ENCODE results near the gene DARS1.
"Not testable (repeated sequence)": the region's sequence is repeated elsewhere in the genome, so short reads cannot be mapped to it uniquely, and the experiment has no call there.

DARS1 gene

DNA sequence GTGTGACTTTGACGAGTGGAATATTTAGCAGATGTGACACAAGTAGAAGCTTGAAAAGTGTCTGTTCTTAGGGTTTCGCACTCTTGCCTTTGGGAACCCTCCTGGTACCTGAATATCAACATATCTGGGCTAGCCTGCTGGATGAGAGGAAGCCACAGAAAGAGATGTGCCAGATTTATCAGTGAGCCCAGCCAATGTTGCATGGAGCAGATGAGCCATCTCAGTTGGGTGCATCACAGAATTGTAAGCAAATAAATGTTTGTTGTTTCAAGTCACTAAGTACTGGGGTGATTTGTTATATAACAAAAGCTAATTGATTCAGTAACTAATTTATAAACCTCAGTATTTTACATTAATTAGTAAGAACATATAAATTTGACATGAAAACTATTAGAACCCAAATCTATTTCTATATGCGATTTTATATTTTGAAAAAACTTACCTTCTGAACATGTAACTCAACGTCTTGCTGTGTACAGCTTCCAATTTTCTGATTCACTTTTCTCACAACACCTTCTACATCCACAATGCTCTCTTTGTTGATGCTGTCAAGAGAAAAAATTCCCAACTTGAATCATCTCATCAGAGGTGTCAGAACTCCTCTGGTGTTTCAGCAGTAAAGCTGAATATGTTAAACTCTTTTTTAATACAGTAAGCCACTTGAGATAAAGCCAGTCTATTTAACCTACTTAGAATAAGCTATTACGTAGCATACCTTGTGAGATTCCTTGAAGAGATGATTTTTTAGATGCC is 42.3 kb downstream of the DARS1 start:
- DNase-seq (ENCODE audit: low read depth), result no peak

DNA sequence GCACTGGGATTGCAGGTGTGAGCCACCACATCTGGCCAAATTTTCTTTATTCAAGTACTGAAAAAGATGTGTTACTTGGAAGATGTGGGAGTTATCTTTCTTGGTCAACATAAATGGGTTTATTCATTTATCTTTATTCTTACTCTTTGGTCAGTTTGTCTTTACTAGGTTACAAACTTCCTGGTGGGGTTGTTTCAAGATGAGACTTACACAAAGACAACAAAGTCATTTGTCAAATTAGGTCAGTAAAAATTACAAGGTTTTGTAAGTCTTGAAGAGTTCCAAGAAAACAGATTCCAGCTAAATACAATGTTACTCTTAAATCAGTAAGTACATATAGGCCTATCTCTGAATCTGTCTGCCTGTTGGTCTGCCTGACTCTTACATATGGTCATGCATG is 48.9 kb downstream of the DARS1 start:
- no peak for DNase-seq (ENCODE audit: low read depth)

DNA sequence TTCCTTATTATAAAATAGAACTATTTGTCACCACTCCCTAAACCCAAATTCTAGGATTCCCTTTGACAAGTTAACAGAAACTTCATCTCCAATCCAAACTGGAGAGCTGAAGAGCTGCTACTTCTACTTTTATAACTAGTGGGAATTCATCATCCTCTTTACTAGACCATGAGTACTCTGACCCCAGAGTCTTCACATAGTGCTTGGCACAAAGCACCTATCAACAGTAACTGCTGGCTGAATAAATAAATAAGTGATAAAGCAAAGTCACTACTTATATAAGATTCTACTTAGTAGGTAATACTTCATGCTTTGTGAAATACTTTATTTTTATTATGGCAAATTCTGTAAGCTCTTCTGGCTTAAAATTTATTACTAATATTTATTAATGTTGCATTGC is 49.5 kb downstream of the DARS1 start:
- DNase-seq (ENCODE audit: low read depth), result no peak

DNA sequence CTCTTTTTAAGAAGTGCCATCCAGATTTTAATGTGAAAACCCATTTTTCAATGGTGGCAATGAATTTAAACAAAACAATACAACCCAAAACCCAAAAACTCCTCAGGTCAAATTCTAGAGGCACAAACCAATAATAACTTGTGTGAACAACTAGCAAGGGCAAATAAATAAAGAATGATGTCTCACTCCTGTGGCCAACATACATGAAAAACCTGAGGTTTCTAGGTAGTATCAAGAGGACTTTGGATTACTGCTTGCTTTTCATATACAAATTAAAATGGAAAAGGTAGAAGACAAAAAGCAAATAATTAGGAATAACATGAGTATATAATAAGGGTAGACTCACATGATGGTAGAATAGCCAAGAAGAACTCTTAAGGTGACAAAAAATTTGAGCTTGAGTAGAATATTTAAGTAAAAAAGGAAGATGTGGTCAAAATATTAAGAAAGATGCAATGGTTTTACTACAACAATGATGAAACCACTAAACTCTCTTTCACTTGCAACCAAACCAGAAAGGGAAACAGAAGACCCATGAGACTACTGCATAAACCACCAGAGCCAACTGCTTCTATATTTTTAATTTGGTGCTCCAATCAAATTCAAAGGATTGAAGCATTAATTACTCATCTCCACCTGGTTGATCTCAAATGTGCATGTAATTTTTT is 53.5 kb downstream of the DARS1 start:
- DNase-seq (ENCODE audit: low read depth), result no peak

DNA sequence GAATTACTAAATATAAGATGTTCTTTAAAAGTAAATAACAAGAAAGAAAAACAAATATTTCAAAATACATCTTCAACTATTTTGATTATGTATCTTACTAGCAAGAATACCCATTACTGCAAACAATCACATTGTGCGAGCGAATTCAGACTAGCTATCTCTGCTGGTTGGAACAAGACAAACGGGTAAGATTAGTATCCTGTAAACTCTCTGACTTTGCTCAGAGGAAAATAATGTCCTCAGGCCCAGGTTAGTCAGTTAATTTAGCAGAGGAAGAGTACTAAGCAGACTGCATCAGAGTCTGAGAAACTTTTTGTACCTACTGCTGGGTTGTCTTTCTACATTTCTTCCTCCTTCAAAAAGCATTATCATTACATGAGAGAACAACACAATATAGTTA is 58.8 kb downstream of the DARS1 start:
- DNase-seq (ENCODE audit: low read depth), result no peak

DNA sequence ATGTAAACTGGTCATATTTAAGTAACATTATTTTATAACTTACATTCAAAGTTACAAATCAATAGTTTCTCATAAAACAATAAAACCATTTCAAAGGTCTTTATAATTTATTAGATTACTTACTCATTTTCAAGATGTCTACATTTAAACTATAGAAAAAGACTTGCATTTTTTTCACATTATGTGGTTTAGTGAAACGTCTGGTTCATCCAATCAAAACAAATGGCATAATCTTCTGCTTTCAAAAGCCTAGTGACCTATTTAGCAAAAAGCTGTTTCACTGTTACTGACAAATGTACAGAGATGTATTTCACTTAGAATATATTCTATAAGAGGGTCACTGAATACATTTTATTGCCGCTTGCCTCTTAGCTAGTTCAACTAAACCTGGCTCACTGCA is 59.9 kb downstream of the DARS1 start:
- DNase-seq (ENCODE audit: low read depth), result no peak

DNA sequence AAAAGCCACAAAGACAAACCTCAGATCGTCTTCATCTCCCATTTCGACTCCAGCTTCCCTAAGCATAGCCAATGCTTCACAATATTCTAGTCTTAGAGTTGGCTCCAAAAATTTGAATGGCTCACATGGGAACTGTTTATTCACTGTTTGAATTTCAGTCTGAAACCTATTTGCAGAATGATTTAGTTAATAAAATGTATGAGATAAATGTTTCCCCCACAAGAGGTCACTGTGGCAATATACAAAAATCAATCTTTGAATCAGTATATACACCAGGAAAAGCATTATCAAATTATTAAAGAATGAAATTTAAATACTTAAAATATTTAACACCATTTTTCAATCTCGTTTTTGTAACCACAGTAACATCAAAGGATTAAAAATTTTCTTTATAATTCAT is 69.2 kb downstream of the DARS1 start:
- DNase-seq (ENCODE audit: low read depth), result no peak

DNA sequence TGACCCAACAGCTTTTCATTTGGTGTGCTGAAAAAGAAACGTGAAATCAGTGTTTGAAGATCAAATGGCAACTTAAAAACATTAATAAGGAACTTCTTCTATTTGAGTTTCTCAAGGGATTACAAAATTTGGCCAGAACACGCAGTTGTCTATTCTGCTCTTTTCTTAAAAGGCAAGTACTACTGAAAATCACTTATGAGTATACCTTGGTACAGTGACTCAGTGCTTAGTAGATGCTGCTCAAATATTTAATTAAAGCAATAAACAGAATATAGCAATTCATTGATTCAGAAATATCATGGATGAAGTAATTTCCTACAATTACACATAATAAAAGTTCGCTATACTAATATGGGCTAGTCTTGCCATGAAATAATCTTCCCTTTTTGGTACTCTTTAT is 70.9 kb downstream of the DARS1 start:
- DNase-seq (ENCODE audit: low read depth), result no peak

DNA sequence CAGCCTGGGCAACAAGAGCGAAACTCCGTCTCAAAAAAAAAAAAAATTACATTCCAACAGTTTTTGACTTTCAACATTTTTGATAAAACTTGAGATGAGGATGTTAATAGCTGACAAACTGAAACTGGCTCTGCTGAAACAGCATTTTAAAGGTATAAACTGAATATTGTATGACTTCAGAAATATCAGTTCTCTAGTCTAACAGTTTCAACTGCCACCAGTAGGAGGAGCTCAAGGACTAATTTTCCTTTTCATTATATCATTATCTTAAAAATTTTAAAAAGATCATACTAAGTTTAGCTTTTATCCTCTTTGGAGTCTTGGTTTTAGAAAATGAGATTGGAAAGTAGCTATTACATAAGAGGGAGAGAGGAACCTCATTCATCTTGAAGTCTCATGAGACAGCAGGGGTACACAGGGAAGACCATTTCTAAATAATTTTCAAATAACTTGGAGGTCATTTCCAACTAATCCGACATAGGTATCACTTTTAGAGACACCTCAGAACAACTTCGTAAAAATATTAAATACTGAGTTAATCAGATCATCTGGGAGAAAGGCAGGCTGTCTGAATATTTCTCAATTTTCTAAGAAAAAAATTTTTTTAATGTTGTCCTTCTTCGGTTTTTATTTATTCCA is 71.6 kb downstream of the DARS1 start:
- no peak for DNase-seq (ENCODE audit: low read depth)

DNA sequence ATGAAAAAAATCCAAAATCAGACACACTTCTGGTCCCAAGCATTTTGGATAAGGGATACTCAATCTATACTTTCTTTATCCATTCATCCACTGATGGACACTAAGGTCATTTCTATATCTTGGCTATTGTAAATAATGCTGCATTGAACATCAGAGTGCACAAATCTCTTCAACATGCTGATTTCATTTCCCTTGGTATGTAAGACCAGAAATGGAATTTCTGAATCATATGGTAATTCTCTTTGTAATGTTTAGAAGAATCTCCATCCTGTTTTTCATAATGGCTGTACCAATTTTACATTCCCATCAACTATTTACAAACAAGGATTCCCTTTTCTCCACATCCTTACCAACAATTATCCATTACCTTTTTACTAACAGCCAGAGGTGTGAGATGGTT is 75.5 kb downstream of the DARS1 start:
- no peak for DNase-seq (ENCODE audit: low read depth)

DNA sequence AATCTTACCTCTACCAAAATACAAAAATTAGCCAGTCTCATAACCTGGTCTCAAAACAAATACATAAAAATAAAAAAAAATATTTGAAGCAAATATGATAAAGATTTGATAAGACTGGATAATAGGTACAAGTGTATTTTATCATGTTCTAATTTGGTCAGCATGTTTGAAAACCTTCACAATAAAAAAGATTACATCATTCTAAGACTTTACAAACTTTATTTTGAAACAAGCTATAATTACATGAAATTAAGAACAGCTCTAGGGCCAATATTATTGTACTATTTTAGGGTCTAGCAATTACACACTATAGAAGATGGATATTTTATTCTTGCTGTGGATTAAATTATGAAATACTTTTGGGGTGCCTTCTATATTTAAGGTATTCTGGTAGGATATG is 79.7 kb downstream of the DARS1 start:
- DNase-seq (ENCODE audit: low read depth), result no peak

DNA sequence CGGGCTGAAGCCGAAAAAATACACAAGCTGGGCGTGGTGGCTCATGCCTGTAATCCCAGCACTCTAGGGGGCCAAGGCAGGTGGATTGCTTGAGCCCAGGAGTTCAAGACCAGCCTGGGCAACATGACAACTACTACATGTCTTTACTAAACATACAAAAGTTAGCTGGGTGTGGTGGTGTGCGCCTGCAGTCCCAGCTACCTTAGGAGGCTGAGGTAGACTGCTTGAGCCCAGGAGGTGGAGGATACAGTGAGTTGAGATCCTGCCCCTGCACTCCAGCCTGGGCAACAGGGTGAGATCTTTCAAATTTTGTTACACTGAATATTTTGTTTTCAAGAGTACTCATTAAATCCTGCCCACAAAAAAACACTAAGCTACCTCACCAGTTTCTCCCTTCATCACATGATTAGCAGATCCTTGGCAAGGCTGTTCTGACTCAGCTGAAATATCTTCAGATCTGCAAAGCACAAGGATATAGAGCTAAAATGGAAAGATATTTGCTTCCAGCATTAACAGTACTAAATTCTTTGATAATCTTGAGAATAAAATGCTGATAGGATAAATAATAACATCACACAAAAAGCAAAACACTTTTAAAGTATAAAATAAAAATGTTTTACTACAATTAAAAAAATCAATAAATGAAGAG is 81.0 kb downstream of the DARS1 start:
- DNase-seq (ENCODE audit: low read depth), result no peak

DNA sequence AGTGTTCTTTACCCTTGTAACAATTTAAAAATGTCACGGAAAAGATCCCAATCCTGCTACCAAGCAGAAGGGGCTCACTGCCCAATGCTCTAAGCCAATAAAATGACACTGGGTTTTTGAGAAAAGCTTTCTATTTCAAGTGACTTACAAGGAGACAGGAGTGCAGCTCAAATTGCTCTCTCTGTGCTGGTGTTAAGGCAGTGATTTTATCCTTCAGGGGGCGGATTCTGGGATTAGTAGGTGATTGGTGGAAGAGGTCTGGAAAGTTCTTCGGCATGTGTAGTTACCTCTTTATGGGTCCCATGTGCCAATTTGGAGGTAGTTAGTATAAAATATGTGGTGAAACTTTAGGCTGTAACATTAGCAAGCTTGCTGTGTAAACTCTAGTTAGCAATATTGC is 81.8 kb downstream of the DARS1 start:
- DNase-seq (ENCODE audit: low read depth), result no peak

DNA sequence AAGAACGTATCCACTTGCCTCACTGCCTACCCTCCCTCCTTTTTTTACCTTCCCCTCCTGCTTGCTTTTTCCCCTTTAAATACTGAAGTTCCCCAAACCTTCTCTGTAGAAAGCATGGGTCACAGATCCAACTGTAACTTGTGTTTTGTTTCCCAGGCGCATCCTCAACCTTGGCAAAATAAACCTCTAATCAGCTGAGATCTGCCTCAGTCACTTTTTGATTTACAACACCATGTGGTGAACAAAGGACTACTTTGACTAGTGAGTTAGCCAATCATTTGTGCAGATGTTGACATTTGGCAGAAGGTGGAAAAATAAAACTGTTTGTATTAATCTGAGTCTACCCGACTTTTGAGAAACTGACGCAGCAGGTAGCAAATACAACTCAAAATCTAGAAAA is 85.9 kb downstream of the DARS1 start:
- DNase-seq (ENCODE audit: low read depth), result no peak

DNA sequence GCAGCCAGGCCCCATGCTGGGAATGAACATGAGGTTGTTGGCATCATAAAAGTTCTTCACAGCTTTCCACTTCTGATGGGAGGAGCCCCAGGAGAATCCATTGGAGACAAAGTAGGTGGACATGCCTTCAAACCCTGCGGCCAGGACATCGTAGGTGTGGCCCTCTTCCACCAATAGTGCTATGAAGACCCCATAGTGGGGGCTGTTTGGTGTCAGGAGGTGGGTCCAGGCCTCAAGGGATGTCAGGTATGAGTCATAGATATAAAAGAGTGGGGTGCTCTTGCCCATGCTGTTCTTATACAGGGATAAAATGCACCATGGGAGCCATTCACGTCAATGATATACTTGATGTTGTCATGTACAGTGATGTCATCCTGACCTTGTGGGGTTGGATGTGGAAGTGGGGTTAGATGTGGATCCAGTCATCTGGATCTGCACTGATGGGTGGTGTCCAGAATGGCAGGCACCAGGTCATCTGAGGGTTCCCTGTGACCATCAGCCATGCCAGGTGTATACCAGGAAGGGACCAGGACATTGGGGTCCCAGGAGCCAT is 87.1 kb downstream of the DARS1 start:
- no peak for DNase-seq (ENCODE audit: low read depth)

DNA sequence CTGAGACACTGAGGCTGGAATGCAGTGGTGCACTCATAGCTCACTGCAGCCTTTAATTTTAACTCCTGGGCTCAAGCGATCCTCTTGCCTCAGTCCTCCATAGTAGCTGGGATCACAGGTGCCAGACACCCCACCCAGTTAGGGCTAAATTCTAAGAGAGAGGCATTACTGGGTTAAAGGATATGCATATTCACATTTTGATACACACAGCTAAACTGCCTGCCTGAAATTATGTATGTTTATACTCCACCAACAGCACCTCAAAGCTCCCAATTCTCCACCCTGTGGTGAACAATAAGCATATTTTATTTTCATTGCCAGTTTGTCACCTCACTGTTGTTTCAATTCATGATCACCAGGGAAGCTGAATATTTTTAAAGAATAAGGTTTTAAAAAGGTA is 90.5 kb downstream of the DARS1 start:
- DNase-seq (ENCODE audit: low read depth), result no peak

DNA sequence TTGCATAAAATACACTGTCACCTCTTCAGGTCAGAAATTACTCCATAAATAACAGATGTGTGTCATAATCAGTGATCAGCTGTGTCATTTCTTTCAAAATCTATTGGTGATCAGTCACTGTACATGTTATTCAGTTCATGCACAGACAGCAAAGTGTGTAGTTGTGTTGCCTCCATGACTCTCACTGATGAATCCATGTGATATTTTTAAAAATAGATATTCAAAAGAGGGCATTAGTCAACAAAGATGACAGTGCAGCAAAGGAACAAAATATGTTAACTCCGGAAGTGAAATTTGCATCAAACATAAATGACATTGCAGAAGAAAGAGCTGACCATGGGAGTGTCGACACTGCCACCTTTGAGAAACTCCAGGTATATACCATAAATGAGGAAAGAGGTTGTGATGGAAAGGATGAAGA is 92.0 kb downstream of the DARS1 start:
- DNase-seq (ENCODE audit: low read depth), result no peak

DNA sequence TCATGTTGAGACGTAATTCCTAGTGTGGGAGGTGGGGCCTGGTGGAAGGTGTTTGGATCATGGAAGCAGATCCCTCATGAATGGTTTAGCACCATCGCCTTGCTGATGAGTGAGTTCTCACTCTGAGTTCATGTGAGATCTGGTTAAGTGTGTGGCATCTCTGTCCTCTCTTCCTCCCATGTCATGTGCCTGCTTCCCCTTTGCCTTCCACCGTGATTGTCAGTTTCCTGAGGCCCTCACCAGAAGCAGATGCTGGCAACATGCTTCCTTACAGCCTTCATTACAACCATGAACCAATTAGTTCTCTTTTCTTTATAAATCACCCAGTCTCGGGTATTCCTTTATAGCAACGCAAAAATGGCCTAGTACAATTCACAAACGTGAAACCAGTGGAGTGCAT is 94.6 kb downstream of the DARS1 start:
- no peak for DNase-seq (ENCODE audit: low read depth)

DNA sequence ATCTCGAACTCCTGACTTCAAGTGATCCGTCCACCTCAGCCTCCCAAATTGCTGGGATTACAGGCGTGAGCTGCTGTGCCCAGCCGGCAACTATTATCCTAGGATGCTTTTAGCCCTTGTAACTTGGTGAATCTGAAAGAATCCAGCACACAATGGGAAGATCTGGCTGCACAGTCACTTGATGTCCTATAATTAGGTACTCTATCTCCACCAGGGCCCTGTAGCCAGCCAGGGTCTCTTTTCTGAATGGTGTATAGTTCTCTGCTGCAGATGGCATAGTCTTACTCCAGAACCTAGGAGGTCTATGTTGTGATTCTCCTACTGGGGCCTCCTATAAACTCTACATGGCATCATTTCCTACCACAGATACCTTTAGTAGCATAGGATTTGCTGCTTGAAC is 95.3 kb downstream of the DARS1 start:
- no peak for DNase-seq (ENCODE audit: low read depth)

DNA sequence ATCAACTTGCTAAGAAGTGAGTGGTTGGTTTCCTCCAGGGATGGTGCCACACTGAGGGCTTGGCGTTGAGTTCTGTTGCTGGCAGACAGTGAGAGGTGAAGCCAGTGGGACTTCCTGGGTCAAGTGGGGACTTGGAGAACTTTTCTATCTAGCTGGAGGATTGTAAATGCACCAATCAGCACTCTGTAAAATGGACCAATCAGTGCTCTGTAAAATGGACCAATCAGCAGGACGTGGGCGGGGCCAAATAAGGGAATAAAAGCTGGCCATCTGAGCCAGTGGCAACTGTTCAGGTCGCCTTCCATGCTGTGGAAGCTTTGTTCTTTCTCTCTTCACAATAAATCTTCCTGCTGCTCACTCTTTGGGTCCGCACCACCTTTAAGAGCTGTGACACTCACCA is 96.8 kb downstream of the DARS1 start:
- DNase-seq (ENCODE audit: low read depth), result not testable (repeated sequence)

DNA sequence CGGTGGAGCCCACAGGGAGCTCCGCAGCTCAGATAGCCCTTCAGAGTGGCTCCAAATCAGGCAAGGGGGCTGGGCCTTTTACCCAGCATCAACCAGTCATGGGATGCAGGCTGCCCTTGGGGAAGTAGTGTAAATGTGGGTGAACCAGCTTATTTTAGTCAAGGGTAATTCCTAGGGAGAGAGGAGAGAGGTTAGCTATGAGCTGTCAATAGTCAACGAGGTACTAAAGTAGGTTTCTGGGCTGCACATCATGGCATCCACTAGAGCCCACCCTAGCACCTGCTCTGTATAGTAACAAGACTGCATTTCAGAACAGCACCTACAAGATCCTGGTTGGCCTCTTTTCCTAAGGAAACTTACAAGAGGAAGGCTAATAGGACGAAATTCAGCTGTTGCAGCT is 99.7 kb downstream of the DARS1 start:
- no peak for DNase-seq (ENCODE audit: low read depth)

DNA sequence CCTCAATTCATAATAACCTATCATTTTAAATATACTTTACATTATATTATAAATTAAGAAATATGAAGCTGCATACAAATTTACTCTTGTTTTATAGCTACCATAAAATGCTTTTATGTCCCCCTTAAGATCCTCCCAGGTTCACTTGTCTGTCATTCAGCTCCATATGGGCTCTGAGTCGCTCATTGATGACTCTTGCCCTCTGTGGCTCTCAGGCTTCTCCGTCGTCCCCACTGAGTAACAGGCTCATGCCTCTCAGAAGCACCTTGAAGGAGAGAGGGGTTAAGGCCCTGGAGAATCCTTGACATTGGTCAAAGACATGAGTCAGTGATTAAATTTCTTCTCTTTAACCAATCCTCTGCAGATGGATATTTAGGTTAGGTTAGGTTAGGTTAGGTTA is 103.0 kb downstream of the DARS1 start:
- no peak for DNase-seq (ENCODE audit: low read depth)

DNA sequence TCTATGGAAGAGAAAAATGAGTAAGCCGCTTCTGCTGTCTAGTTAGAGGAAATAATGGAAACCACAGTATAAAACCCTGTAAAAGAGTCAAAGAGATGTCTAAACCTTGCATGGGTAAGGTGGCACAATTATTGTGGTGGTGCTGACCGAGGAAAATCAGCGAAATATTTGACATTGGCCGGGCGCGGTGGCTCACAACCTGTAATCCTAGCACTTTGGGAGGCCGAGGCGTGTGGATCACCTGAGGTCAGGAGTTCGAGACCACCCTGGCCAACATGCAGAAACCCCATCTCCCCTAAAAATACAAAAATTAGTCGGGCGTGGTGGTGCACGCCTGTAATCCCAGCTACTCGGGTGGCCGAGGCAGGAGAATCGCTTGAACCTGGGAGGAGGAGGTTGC is 108.7 kb downstream of the DARS1 start:
- DNase-seq (ENCODE audit: low read depth), result not testable (repeated sequence)
